EL (cell line): ENCODE measurements around the gene IGF2.

Experiments used
- DNase-seq: peaks from one replicate; pipeline ENCODE4 v3.0.0-alpha.2; 2016

The IGF2 gene

DNA sequence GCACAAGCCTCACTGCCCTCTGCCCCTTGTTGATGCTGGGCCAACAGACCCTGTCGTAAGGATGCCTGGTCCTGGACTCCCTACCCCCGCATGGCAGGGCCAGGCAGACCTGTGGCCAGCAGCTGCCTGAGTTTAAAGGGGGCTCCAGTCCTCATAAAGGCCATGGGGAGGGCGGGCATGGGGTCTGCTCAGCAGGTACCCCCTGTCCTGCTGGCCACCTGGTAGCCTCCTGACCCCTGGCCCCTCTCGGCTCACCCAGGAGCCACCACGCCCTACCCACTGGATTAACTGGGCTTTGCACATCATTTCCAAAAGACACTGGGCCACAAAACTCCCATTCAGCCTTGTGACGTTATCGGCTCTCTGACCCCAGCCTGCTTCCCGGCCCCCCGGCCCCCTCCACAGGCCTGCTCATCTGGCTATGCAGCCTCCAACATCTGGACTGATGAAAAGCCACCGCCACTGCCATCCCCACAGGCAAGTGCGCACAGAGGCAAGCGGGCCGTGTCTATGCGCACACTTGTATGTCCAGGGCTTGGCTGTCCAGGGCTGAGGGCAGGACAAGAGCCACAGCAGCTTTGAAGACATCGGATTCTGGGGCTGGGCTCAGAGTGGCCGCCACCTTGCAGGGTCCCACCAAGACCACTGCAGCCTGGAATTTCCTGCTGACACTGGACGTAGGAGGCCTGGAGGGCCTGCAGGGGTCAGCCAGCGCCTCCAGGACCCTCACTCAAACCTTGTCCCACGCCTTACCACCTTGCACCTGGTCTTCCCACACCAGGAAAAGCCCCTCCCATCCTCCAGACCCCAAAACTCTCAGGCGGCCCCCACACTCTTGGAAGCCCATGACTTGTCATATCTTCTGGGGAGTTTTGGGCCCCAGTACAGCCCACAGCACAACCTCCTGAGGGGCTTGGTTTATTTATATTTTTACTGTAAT lies 48.7 kb downstream of the IGF2 start:
- DNase-seq = no peak

DNA sequence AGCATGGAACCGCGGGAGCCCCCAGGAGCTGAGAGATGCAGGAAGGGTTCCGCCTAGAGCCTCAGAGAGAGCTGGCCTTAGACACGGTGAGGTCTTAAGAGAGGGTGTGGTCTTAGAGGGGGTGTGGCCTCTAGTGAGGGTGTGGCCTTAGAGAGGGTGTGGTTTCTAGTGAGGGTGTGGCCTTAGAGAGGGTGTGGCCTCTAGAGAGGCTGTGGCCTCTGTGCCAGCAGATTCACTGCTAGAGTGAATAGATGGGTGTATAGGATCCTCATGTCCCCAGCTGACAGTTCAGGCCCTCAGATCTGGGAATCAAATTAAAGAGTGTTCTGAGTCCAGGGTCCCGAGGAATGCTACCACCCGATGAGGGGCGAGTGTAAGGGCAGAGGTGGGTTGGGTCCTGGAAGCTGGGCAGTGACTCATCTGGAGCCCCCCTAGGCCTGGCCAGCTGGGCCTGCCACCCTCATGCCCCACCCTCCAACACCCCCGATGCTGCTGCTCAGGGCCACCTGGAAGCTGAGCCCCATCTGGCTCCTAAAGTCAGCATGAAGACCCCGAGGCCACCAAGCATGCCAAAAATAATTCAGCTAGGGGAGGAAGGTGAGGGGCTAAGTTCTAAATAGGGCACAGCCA lies 49.5 kb downstream of the IGF2 start:
- DNase-seq = peak; percentile 32

DNA sequence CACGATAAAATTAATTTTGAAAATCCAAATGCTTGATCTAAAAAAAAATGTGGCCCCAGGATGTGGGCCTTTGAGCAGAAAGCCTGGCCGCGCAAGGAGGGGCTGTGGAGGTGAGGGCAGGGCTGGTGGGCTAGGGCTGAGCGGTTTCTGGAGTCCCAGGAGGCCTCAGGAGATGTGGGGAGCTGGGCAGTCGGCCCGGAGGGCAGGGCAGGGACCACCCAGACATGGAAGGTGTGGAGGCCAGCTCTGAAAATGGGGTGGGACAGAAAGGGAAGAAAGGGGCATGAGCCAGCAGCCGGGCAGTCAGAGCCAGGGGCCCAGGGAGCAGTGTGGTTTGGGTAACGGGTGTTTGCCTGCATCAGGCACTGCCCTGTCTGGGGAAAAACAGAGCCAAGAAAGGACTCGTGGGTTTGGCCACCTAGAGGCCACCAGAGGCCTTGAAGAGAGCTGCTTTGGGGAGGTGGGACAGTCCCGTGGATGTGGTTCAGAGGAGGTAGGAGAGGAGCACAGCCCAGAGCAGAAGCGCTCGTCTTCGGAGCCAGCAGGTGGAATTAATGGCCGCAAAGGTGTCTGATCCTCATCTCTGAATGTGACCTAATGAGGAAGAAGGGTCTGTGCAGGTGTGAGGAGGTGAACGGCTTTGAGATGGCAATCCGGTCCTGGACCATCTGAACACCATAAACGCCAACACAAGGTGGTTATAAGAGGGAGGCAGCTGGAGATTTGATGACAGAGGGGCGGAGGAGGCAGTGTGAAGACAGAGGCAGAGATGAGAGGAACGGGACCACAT lies 50.2 kb downstream of the IGF2 start:
- DNase-seq = no peak

GRCh38 chr11:2088284-2088683 lies 50.9 kb downstream of the IGF2 start:
- DNase-seq = no peak

- no peak for DNase-seq
Observed at GRCh38 chr11:2086239-2087040, 52.7 kb downstream of the IGF2 start.

GRCh38 chr11:2085251-2086066 lies 53.7 kb downstream of the IGF2 start:
- no peak for DNase-seq

- no peak for DNase-seq
Observed at GRCh38 chr11:2084721-2085120, 54.5 kb downstream of the IGF2 start.
